GM18907 (cell line): ENCODE data around the gene PRR35.
A peak's percentile ranks its signal among the peaks of the same experiment; 100 is the strongest.

ENCODE experiments used
- ATAC-seq: cut with Tn5 transposase; IDR thresholded peaks from one replicate; pipeline ENCODE4 v1.9.1; 2021; ENCODE audit warnings: mild to moderate bottlenecking, moderate library complexity; ENCODE audit not compliant: unreplicated experiment

PRR35 gene

GRCh38 chr16:578232-578869 lies 18.2 kb downstream of the PRR35 start:
- no peak for ATAC-seq

- no peak for ATAC-seq
Observed at GRCh38 chr16:578870-579405, 18.7 kb downstream of the PRR35 start.

- ATAC-seq, result no peak
Observed at GRCh38 chr16:580141-580945, 20.1 kb downstream of the PRR35 start.

- no peak for ATAC-seq
Observed at GRCh38 chr16:580946-581498, 20.8 kb downstream of the PRR35 start.

- ATAC-seq, result no peak
Observed at GRCh38 chr16:582218-582613, 22.0 kb downstream of the PRR35 start.

GRCh38 chr16:582614-583331 lies 22.6 kb downstream of the PRR35 start:
- no peak for ATAC-seq

GRCh38 chr16:583470-583814 lies 23.2 kb downstream of the PRR35 start:
- no peak for ATAC-seq

GRCh38 chr16:583815-584591 lies 23.8 kb downstream of the PRR35 start:
- no peak for ATAC-seq

GRCh38 chr16:585351-585750 lies 25.2 kb downstream of the PRR35 start:
- ATAC-seq, result no peak

GRCh38 chr16:586047-586644 lies 26.0 kb downstream of the PRR35 start:
- no peak for ATAC-seq

- ATAC-seq, result no peak
Observed at GRCh38 chr16:586645-587590, 26.7 kb downstream of the PRR35 start.

GRCh38 chr16:588639-588888 lies 28.4 kb downstream of the PRR35 start:
- ATAC-seq, result peak; percentile 8

GRCh38 chr16:588889-589657 lies 28.9 kb downstream of the PRR35 start:
- ATAC-seq, result peak; percentile 87

- peak; percentile 80 for ATAC-seq
Observed at GRCh38 chr16:589658-590187, 29.5 kb downstream of the PRR35 start, which contains the start of gene RAB40C. Gene RAB40C, plus strand, starts transcription at chr16:590066. Its CDS starts 226 bp downstream, at chr16:590292.

- ATAC-seq, result peak; percentile 7
Observed at GRCh38 chr16:590188-590814, 30.1 kb downstream of the PRR35 start.

GRCh38 chr16:590815-591200 lies 30.6 kb downstream of the PRR35 start:
- no peak for ATAC-seq

GRCh38 chr16:591231-591630 lies 31.0 kb downstream of the PRR35 start:
- ATAC-seq, result no peak
